GM12892 (cell line): ENCODE results near the gene LNPK.

Source experiments
- POLR2A ChIP-seq: IDR thresholded peaks from 2 replicates; pipeline ENCODE4 v1.6.1; 2011; ENCODE audit warnings: low read depth, low read length, control low read depth
- POLR2AphosphoS5 ChIP-seq: IDR thresholded peaks from 2 replicates; pipeline ENCODE4 v1.6.1; 2011; ENCODE audit warnings: low read depth, low read length, control low read depth
- TAF1 ChIP-seq: IDR thresholded peaks from 2 replicates; pipeline ENCODE4 v1.6.1; 2011; ENCODE audit warnings: low read depth, mild to moderate bottlenecking, control low read depth, low read length, borderline replicate concordance

GRCh38 chr2:176002688-176003210, 682 bp upstream of the LNPK start:
- TF ChIP-seq POLR2AphosphoS5 (no peak), POLR2A (no peak), TAF1 (no peak)
